ENCODE results near the gene ZFP91. TPM values are rescaled to one million over a fixed set of nuclear protein-coding genes. Genes with fewer than 3 reads are reported as not detected.

The ZFP91 gene
- total RNA-seq, 1 donor from 2014 or later = 52.0 TPM

DNA sequence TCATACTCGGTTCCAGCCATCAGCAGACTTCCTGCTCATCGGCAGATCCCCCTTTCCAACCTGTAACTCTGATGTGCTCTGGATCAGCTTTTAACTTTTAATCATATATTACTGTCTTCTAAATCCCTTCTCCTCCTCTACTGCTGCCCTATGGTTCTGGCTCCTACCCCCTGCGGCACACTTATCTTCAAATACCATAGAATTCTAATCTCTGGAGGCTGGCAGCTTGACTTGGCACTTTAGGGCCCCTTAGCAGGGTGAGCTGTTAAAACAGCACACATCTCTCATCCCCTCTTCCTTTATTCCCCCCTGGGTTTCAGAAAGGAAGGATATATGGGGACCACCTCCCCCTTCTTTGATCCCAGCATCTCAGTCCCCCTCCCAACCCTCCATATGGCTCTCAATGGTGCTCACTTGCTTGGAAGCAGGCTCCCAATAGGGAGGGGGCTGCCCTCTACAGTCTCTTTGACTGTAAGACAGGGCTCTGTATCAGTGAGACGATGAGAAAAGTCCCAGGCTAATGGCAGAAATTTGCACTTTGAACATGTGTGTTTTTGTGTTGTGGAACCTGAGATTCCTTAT, 39.2 kb downstream of the ZFP91 start:
- H3K4me2 ChIP-seq = no peak overlapping the region
- H3K27me3 ChIP-seq = no peaks in the 10 kb centered on the region
- TF ChIP-seq EZH2 (IDR thresholded peaks at IDR 0.05) (no peak), EZH2phosphoT487 (IDR thresholded peaks at IDR 0.05) (no peak)
- TF ChIP-seq, protein P1, sequence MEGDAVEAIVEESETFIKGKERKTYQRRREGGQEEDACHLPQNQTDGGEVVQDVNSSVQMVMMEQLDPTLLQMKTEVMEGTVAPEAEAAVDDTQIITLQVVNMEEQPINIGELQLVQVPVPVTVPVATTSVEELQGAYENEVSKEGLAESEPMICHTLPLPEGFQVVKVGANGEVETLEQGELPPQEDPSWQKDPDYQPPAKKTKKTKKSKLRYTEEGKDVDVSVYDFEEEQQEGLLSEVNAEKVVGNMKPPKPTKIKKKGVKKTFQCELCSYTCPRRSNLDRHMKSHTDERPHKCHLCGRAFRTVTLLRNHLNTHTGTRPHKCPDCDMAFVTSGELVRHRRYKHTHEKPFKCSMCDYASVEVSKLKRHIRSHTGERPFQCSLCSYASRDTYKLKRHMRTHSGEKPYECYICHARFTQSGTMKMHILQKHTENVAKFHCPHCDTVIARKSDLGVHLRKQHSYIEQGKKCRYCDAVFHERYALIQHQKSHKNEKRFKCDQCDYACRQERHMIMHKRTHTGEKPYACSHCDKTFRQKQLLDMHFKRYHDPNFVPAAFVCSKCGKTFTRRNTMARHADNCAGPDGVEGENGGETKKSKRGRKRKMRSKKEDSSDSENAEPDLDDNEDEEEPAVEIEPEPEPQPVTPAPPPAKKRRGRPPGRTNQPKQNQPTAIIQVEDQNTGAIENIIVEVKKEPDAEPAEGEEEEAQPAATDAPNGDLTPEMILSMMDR (IDR thresholded peaks at IDR 0.05) = peak; percentile 25
- no peaks in the 10 kb centered on the region for H3F3A ChIP-seq (ENCODE audit: low read depth)
- H3K27me3 Mint-ChIP-seq (ENCODE audit: insufficient read depth, low read depth) = no peaks in the 10 kb centered on the region
- no peak overlapping the region for H3K27ac ChIP-seq
- H3K9ac ChIP-seq = no peak overlapping the region
- H3K4me1 Mint-ChIP-seq = no peaks in the 10 kb centered on the region
- H3K36me3 Mint-ChIP-seq = peaks cover 51% of the 10 kb centered on the region
- H2AFZ ChIP-seq (replicated peaks) = no peak overlapping the region
- no peaks in the 10 kb centered on the region for H3K9me3 ChIP-seq (ENCODE audit: low read depth)
- no peaks in the 10 kb centered on the region for H3K9me3 Mint-ChIP-seq
- H3K4me3 Mint-ChIP-seq = no peak overlapping the region
- no peaks in the 10 kb centered on the region for H3K4me1 ChIP-seq
- H3K36me3 ChIP-seq = peaks cover 33% of the 10 kb centered on the region
- DNase-seq (ENCODE audit: low spot score) = peak; percentile 24
- H3K27ac Mint-ChIP-seq = no peak overlapping the region
- no peaks in the 10 kb centered on the region for H4K20me1 ChIP-seq (ENCODE audit: low read depth)
- H3K79me2 ChIP-seq (ENCODE audit: low read depth) = no peaks in the 10 kb centered on the region
- no peak overlapping the region for H3K4me3 ChIP-seq

DNA sequence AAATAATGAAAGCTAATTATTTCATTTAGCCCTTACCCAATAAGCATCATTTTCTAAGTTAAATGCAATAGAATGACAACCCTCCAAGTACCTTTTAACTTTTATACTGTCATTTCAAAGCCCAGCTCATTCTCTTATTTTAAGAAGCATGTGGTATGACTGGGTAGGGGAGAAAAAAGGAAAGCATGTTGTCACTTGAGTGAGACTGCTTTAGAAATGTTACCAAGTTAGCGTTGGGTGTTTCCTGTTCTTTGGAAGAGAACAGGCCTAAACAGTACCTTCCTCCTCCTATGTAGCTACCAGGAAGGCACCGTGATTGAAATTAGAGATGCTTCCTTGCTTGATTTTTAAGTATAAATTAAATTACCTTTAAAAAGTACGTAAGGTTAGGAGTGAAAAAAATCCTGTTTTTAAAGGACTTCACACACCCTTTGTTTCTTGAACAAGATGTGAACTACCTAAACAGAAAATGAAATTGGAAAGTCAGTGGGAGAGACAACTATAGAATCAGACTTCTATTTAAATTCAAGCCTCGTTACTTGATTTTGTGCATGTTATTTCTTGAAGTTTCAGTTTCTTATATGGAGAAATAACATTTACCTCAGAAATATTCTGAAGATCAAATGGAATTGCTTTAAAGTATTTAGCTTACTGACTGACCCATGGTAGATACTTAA, 42.9 kb downstream of the ZFP91 start:
- H3K36me3 ChIP-seq = peaks cover 16% of the 10 kb centered on the region
- no peaks in the 10 kb centered on the region for H3K4me1 ChIP-seq
- Mint-ChIP-seq H3K4me3 (no peak overlapping the region), H3K36me3 (peaks cover 53% of the 10 kb centered on the region), H3K27me3 (ENCODE audit: insufficient read depth, low read depth) (no peaks in the 10 kb centered on the region), H3K27ac (no peak overlapping the region), H3K9me3 (no peaks in the 10 kb centered on the region), H3K4me1 (no peaks in the 10 kb centered on the region)
- no peak for DNase-seq (ENCODE audit: low spot score)
- H3K27me3 ChIP-seq = no peaks in the 10 kb centered on the region
- TF ChIP-seq EZH2 (IDR thresholded peaks at IDR 0.05) = no peak
- TF ChIP-seq, protein P1 (IDR thresholded peaks at IDR 0.05) = no peak
- no peak for TF ChIP-seq EZH2phosphoT487 (IDR thresholded peaks at IDR 0.05)
- peak overlapping the region; percentile 53 for H3K27ac ChIP-seq
- H3K79me2 ChIP-seq (ENCODE audit: low read depth) = no peaks in the 10 kb centered on the region
- no peak overlapping the region for H2AFZ ChIP-seq (replicated peaks)
- no peaks in the 10 kb centered on the region for H3K9me3 ChIP-seq (ENCODE audit: low read depth)
- H3K9ac ChIP-seq = no peak overlapping the region
- H3K4me3 ChIP-seq = no peak overlapping the region
- no peaks in the 10 kb centered on the region for H3F3A ChIP-seq (ENCODE audit: low read depth)
- H3K4me2 ChIP-seq = no peak overlapping the region
- H4K20me1 ChIP-seq (ENCODE audit: low read depth) = no peaks in the 10 kb centered on the region

DNA sequence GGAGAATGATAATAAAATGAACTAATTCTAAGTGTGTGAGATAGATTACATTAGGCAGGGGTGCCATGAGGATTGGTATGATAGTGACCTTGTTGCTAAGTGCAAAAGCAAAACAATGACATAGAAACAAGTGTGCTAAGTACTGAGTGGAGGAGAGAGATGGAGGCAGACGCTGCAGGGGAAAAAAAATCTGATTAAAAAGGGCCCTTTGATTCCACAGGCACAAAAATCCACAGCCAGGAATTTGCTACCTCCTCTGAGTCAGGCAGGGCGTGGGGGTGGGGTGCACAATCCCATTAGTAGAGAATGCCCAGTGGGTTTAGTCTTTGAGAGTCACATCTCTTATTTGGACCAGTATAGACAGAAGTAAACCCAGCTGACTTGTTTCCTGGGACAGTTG, 43.5 kb downstream of the ZFP91 start, which contains the start of gene CNTF:
CNTF (plus strand) TSS at position 322 of the 400 bp plus-strand sequence. CDS start 88 bp downstream, outside the sequence.
- TF ChIP-seq EZH2phosphoT487 (IDR thresholded peaks at IDR 0.05) = no peak
- TF ChIP-seq, protein P1 (IDR thresholded peaks at IDR 0.05) = no peak
- no peak for TF ChIP-seq EZH2 (IDR thresholded peaks at IDR 0.05)
- H3K27me3 ChIP-seq = no peaks in the 10 kb centered on the region
- no peak within 1 kb of the TSS for H3K9ac ChIP-seq
- H3K4me3 Mint-ChIP-seq = no peak within 1 kb of the TSS
- no peaks in the 10 kb centered on the region for H3K4me1 Mint-ChIP-seq
- no peak within 1 kb of the TSS for H3K27ac Mint-ChIP-seq
- H3K4me1 ChIP-seq = no peaks in the 10 kb centered on the region
- peaks cover 47% of the 10 kb centered on the region for H3K36me3 Mint-ChIP-seq
- peaks cover 16% of the 10 kb centered on the region for H3K36me3 ChIP-seq
- no peaks in the 10 kb centered on the region for H3K9me3 ChIP-seq (ENCODE audit: low read depth)
- H3K4me3 ChIP-seq = no peak within 1 kb of the TSS
- no peak within 1 kb of the TSS for H2AFZ ChIP-seq (replicated peaks)
- H3K9me3 Mint-ChIP-seq = no peaks in the 10 kb centered on the region
- DNase-seq (ENCODE audit: low spot score) = no peak
- no peaks in the 10 kb centered on the region for H3K27me3 Mint-ChIP-seq (ENCODE audit: insufficient read depth, low read depth)
- H3F3A ChIP-seq (ENCODE audit: low read depth) = no peaks in the 10 kb centered on the region
- no peaks in the 10 kb centered on the region for H4K20me1 ChIP-seq (ENCODE audit: low read depth)
- peak within 1 kb of the TSS; percentile 53 for H3K27ac ChIP-seq
- H3K79me2 ChIP-seq (ENCODE audit: low read depth) = no peaks in the 10 kb centered on the region
- H3K4me2 ChIP-seq = no peak within 1 kb of the TSS
